Fibroblast of skin of scalp (primary cell): ENCODE measurements around the gene PROZ.
A peak's percentile ranks its signal among the peaks of the same experiment; 100 is the strongest.

Source experiments
- DNase-seq: peaks from one replicate; pipeline ENCODE4 v3.0.0-alpha.2; 2013

Gene PROZ

DNA sequence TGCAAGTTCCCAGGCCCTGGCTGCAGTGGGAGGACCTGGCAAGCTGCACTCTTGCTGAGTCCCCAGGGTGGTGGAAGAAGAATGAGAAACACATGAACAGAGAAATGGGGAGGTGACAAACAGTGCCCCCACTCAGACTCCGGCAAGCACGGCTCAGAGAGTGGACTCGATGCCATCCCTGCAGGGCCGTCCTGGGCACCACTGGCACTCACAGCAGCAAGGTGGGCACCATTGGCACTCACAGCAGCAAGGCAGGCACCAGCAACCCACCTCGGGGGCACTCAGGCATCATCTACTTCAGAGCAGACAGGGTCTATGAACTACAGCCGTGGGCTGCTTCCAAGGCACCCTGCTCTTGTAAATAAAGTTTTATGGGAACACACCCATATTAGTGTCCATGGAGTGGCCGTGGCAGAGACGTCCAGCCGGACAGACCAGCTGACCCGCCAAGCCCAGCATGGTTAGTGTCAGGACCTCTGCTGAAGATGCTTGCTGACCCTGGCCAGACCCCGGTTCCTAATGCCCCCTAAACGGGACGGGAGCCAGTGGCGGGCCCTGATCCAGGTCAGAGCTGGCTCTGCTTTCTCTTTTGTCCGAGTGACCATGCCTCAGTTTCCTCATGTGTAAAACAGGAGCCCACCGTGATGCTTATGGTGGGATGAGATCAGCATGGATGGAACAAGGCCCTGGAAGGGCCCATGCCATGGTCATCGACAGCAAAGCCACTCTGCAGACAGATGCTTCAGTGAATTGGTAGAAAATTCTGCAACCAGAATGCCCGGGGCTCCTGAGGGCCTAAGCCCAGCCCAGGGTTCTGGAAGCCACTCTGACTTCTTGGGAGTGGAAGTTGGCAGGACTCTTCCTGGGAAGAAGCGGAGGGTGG lies 37.9 kb upstream of the PROZ start:
- no peak for DNase-seq

DNA sequence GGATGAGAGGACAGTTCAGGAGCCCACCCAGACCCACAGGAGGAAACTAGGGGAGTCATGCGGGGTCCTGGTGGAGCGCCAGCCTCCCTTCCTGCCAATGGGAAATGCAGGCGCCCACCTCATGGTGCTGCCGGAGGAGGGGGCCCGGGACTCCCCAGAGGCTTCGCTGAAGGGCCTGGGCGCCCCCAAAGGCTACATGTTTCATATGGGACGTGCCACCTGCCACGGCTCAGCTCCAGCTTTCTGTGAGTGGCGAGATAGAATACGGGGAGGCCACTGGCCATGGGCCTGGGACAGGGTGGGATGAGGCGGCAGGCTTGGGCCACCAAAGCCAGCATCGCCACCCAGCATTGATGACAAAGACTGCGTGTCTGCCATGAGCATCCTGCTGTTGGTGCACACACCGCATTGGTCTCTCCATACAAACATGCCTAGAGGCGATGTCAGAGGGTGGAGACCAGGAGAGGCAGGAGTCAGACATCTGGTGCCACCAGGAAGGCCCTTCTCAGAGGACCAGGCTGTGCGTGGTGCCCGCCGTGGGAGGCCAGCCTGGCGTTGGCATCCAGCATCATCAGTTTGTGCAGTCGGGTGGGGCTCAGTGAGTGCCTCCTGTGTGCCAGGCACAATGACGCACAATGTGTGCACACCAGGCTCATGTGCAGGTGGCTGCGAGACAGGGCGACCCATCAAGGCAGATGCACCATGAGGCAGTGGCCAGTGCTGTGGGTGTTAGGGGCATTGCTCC lies 37.1 kb upstream of the PROZ start:
- no peak for DNase-seq

DNA sequence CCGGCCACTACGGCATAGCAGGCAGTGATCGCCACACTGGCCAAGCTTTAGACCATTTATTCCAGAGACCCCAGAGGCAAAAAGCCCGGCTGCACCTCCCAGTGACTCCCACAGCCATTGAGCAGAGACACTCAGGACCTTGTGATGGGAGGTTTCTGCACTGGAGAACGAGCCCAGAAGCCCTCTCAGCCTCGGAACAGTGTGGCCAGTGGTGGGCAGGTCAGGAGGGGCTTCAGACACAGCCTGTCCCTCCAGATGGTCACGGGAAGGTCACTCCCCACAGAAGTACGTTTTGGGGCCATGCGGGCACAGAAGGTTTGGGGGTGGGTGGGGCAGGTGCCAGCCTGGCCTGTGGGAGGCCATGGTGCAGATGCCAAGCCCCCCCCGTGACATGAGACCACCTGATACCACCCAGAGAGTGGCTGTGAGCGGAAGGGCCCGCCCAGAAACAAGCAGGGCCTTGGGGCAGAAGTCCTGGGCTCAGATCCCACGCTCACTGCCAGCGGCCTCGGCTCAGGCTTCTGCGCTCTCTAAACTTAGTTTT lies 36.4 kb upstream of the PROZ start:
- no peak for DNase-seq

DNA sequence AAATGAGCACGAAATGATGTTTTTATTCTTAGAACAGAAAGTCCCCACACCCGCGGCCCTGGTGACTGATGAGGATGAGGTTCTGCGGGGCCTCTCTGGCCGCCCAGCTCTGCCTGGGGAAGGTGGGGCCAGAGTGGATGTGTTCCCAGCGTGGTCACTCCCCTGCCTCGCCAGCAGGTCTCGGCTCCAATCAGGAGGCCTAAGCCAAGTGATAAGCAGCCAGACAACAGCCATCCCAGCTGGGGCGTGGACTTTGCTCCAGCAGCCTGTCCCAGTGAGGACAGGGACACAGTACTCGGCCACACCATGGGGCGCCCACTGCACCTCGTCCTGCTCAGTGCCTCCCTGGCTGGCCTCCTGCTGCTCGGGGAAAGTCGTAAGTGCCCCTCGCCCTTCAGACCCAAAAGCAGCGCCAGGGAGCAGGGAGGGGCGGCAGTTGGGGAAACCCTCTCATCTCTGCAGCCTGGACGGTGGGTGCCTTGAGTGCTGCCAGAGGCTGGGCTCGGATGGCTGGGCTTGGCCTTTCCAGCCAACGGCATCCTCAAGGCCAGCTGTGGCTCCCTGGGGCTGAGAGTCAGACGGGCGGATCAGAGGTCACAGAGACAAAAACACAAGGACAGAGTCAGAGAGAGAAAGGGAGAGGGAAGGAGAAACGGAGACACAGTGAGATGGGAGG lies 35.8 kb upstream of the PROZ start, which contains the start of gene F10:
Gene F10 (plus strand): TSS at position 250 of the 676 bp plus-strand sequence. CDS start 57 bp downstream, at position 307.
- DNase-seq, result peak; percentile 48

DNA sequence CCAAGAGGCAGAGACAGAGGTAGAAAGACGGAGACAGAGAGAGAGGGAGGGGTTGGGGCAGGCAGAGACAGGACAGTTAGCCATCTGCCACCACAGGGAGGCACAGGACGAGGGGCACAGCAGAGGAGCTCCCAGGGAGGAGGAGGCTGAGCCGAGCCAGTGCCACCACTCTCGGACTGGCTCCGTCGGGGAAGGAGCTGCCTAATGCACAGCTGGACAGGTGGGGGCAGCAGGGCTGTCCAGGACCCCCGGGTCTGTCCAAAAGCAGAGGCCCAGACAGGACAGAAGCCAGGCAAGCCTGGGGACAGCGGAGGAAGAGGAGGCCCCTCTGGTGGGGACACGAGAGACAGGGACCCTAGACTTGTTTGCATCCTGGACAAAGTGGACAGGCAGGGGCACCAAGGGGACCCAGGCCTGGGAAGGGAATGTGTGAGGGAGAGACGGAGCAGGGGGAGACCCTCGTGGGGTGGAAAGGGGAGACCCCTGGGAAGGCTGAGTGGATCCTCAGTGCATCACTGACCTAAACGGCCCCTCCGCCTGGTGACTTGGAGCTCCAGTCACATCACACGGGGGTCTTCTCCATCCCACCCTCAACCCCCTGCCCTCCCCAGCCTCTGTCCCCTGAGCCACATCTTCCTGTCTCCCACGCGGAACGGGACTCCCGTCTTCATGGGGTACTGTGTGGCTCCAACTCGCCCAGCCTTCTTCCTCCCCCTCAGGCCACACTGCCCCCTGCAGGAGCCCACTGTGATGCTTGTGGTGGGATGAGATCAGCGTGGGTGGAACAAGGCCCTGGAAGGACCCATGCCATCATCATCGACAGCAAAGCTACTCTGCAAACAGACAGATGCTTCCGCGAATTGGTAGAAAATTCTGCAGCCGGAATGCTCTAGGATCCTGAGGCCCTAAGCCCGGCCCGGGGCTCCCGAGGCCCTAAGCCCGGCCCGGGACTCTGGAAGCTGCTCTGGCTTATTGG lies 34.9 kb upstream of the PROZ start:
- DNase-seq, result no peak

DNA sequence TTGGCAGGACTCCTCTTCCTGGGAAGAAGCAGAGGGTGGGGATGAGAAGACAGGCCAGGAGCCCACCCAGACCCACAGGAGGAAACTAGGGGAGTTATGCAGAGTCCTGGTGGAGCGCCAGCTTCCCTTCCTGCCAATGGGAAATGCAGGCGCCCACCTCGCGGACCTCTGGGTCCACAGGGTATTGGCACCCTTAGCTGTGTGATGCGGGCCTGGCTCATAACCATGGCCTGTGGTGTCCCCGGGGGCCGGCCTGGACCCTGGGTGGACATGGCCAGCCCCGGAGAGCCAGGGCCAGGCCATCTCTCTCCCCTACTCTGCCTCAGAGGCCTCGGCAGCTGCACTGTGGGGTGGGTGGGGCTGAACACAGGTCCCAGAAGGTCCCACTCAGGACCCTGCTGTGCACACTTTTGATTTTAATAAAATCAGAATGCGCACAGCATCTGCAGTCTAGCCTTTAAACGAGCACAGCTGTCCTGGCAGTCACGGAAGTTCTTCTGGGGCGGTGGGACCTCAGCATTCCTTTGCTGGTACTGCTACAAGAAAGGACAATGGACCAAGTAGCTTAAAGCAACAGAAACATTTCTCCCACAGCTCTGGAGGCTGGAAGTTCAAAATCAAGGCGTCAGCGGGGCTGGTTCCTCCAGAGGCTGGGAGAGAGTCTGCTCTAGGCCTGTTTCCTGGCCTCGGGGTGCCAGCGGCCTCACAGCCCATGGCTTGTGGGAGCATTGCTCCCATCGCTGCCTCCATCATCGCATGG lies 34.1 kb upstream of the PROZ start:
- DNase-seq, result no peak

DNA sequence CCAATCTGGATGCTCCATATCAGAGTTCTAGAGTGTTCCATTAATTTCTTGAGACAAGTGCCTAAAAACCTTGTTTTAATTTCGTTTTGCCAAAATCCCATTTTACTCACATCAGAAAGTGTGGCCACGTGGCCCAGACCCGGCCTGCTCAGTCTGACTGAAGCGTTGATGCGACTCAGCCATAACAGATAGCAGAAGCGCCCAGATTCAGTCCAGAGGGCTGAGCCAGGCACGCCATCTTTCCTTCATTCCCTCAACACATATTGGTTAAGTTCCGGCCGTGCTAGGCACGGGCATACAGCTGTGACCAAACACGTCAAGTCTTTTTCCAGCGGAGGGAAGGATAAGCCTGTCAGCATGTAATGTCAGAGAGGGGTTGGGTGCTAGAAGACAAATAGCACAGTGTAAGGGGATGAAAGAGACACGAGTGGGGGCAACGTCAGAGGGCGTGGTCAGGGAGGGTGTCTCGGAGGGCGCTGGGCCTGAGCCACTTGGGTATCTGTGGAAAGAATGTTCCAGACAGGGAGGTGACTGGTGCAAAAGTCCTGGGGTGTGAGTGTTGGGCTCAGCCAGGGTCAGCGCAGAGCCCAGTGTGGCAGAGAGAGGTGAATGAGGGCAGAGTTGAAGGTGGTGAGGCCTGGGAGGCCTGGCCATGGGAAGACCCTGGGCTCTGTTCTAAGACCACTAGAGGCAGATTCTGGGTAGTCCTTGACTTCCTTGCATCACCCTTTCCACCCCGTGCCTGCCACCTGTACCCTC lies 32.8 kb upstream of the PROZ start:
- DNase-seq, result no peak

DNA sequence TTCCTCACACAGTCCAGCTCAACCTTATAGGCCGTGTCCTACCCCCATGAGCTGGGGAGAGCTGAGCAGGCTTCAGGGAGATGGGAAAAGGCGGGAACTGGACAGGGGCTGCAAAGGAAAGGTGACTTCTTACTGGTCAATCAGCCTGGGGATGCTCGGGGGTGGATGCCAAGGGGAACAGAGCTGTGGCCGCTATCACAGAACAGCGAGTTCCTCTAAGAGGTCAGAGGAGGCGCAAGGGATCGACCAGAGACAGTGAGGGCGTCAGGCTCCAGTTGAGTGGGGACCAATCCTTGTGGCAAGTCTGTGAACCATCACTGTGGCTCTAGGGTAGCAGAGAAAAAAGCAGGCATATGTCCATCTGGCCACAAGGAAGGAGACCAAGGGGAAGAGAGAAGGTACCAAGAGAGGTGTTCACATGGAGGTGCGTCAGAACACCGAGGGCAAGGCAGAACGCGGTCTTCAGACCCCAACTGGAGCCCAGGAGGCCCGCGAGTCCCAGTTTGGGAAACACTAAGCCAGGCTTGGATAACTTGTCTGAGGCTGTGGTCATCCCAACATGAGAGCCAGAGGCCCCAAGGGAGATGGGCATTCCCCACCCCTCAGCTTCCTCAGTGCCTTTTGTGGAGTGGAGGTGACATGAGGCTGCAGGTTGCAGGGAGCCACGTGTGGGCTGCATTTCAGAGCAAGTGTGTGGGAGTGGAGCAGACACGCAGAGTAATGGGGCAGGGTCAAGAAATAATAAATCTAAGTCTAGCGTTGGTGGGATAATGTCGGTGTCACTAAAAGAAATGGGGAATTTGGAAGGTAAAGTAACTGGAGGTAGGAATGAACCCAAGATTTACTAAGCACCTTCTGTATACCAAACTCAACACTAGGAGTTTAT lies 31.9 kb upstream of the PROZ start:
- no peak for DNase-seq

DNA sequence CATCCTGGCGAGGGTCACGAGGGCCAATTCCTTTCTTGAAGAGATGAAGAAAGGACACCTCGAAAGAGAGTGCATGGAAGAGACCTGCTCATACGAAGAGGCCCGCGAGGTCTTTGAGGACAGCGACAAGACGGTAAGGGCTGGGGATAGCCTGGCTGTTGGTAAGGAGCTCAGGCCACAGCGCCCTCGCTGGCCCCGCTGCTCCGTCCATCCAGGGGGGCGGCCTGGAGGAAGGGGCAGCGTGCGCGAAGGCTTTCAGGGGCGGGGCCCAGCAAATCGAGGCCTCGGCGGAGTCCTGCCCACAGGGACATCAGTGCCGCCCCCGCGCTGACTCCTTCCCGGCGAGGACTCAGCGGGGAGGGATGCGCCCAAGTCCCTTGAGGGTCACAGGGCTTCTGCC lies 29.0 kb upstream of the PROZ start:
- no peak for DNase-seq

DNA sequence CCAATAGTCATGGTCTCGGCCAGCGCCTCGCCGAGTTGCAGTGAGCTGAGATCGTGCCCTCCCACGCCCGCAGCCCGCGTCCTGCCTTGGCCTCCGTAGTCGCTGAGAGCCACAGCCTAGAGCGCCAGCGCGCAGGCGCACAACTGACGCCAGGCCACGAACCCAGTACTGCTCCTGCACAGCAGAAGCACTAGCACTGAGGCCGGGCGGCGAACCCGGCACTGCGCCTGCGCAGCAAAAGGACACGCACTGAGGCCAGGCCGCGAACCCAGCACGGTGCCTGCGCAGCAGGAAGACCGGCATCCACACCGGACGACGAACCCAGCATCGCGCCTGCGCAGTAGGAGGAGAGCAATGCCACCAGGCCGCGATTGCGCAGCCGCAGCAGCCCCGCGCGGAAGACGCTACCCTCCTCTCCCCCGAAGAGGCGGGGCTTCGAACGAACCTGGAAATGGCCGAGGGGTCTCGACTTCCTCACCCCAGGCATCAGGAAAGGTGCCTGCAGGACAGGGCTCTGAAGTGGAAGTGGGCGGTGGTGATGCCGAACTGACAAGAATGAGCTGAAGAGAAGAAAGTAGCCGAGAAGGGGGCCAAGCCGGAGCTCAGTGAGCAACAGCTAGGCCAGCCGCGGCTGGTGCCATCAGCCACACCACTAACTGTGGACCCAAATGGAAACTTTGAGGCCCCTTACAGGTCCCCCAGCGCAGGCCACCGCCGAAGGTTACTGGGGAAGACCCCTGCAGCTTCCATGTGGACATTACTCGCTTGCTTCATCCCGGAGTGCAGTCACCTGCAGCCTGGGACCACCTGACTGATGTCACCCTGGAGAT lies 28.3 kb upstream of the PROZ start:
- peak; percentile 19 for DNase-seq

DNA sequence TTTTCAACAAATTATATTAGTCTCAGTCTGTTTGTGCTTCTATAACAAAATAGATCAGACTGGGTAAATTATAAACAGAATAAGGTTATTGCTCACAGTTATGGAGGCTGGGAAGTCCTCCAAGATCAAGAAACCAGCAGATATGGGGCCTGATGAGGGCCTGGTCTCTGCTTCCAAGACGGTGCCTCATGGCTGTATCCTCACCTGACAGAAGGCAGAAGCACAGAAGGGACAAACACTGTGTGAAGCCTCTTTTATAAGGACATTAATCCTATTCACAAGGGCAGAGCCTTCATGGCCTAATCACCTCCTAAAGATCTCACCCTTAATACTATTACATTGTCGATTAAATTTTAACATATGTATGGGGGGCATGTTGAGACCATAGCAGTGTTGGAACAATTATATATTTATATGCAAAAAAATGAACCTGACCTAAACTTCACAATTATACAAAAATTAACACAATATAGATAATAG lies 23.1 kb upstream of the PROZ start:
- DNase-seq, result no peak

DNA sequence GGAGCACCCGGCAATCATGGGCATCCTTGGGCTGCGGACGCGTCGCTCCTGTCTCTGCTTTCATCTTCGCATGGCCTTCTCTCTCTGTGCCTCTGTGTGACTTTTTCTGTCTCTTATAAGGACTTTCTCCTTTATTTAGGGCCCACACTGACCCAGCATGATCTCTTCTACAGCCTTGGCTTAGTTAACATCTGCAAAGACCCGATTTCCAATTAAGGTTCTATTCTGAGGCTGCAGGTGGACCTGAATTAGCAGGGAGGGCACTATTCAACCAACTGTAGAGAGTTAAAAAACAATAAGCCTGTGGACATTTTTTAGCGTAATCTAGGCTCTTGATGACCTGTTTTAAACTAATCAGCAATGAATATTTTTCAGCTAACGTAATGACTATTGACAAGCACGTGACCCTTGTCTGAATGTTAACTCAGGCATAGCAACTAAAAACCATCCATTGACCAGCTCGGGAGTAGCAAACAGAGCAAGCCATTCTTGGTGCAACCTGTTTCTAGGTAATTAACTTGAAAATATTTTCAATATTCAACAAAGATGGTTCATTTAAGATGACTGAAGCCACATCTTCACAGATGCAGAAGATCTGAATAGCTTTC lies 20.7 kb upstream of the PROZ start:
- no peak for DNase-seq

DNA sequence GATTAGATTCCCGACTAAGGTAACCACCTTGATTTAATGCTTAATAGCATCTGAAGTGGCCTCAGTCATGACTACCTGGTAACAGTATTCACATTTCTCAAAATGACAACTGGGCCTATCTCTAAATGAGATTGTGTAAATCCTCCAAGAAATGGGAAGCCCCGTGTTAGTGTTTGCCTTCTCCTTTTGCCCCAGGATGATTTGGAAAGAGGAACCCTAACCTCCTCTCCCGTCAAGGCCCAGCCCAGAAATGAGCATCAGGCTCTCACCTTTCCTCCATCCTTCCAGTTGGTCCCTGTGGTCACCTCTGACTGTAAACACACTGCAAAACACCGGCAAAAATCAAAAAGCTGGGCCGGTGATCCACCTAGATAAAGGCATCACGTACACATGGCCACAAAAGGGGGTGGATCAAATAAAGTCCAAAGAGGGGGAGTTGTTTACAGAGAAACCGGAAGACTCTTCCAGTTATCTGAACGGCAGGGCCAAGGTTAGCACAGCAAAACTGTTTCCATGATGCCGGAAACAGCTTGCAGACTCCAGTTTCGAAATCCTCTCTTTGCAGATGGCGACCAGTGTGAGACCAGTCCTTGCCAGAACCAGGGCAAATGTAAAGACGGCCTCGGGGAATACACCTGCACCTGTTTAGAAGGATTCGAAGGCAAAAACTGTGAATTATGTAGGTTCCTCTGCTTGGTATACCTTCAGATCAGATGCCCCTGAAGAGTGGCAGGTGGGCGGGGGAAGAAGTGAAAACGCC lies 19.5 kb upstream of the PROZ start:
- DNase-seq, result no peak

DNA sequence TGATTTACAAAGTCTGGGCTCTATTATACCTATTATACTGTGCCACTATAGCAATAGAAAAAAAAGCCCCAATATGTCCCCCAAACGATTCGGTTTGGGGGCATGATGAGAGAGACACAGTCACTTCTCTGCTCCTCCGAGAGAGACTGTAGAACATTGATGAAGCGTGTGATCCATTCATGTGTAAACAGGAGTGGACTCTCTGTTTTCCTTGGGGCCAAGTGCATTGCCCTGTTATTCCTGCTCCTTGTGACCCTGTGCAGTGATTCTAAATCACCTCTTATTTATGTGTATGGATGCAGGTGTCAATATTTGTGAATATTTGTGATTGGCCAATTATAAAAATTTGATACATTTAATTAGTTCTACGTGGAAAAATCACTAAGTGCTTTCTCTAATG lies 18.9 kb upstream of the PROZ start:
- DNase-seq, result no peak

DNA sequence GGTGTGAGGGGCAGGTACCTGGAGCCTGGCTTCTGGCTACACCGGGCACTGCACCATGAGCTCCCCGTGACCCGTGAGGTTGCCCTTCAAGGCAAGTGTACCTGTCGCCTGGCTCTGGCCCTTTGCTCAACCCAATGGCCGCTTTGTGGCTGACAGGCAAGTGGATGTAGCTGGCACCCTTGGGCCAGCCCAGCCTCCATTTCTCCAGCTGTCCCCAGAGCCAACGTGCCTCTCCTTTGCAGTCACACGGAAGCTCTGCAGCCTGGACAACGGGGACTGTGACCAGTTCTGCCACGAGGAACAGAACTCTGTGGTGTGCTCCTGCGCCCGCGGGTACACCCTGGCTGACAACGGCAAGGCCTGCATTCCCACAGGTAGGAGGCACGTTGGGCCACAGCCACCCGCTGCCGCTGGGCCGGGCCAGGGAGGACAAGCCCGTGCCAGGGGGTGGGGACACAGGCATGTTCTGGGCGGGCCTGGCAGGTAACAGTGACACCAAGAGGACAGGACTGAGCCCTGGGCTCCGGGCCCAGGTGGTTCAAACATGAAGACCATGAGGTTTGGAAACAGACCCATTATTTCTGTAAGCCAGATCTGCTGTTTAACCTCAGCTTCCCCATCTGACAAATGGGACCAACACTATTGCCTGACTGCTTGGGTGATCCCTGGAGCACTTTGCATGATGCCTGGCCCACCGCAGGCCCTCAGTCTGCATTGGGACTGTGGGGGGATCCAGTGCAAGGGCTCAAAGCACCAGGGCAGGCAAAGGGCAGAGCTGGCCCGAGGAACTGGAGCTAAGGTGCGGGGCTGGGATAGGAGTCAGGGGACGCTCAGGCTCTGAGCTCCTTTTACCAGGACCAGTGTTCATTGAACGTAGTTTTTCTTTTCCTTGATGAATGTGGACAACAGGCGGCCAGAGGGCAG lies 17.5 kb upstream of the PROZ start:
- DNase-seq, result no peak

DNA sequence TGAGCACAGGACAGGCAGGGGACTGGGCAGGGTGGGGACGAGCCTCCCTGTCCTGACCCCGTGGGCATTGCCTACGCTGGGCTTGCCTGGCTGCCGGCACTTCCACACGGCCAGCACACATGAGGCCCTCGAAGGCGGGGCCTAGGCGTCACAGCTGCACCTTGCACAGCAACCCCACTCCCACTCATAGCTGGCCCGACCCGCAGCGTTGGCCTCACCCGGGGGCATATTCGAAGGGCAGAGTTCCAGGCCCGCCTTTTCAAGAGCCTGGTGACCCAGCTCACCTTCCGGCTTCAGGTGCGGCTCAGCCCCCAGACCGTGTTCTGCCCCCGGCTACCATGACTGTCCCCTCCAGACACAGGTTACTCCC lies 16.9 kb upstream of the PROZ start:
- DNase-seq, result no peak
